A549 (cell line): ENCODE results near the gene TAGLN3.

Experiments used
- NR3C1 ChIP-seq: fragments of >200 bp; sonication (Bioruptor Twin); formaldehyde crosslinking; IDR thresholded peaks from 3 replicates; pipeline ENCODE4 v1.6.1; 2017
- TF ChIP-seq, protein P1 (sequence below): IDR thresholded peaks from 2 replicates; pipeline ENCODE4 v1.6.1; 2012

GRCh38 chr3:112012205-112012992 lies 13.7 kb downstream of the TAGLN3 start:
- no peak for TF ChIP-seq NR3C1
- TF ChIP-seq, protein P1, sequence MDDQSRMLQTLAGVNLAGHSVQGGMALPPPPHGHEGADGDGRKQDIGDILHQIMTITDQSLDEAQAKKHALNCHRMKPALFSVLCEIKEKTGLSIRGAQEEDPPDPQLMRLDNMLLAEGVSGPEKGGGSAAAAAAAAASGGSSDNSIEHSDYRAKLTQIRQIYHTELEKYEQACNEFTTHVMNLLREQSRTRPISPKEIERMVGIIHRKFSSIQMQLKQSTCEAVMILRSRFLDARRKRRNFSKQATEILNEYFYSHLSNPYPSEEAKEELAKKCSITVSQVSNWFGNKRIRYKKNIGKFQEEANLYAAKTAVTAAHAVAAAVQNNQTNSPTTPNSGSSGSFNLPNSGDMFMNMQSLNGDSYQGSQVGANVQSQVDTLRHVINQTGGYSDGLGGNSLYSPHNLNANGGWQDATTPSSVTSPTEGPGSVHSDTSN: no peak
